ENCODE data around the gene ZNF579. TPM values are rescaled to one million over a fixed set of nuclear protein-coding genes. Genes with fewer than 3 reads are reported as not detected.
A peak's percentile ranks its signal among the peaks of the same experiment; 100 is the strongest.

Gene ZNF579
- total and polyA plus RNA-seq, 4 donors: 2.1 to 25.3 (median 17.4) TPM

DNA sequence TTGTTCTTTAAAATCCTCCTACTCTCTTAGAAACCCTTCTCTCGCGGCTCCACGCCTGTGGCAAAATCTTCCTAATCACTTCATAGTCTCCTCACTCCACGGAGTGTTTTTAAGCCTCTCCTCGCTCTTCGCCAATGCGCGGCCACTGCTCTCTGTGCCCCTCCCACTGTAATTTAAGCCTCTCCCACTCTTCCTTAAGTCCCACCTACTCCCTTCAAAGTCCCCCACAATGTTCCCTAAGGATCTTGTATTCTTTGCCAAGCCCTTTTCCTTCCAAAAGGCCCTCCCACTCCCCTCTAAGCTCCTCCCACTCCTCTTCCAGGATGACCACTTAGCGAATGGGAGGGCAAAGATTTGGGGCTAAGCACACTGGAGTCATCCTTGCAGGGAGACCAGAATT, 17.4 kb upstream of the ZNF579 start:
- 87% methylated on average over 8 of the region's 9 CpGs for WGBS (ENCODE audit: insufficient coverage)
- H3K27ac ChIP-seq (ENCODE audit: low read depth, low read length): no peak overlapping the region
- H3K4me1 ChIP-seq (ENCODE audit: control insufficient read depth, insufficient read depth, low read length): peaks cover 10% of the 10 kb centered on the region
- no peaks in the 10 kb centered on the region for H3K27me3 ChIP-seq (ENCODE audit: control insufficient read depth, insufficient read depth, low read length)
- H3K36me3 ChIP-seq (ENCODE audit: control insufficient read depth, insufficient read depth, low read length): peaks cover 53% of the 10 kb centered on the region
- no peak for DNase-seq (ENCODE audit: low read depth in 4 of 6, low spot score in 6 of 6)
- no peak overlapping the region for H3K4me3 ChIP-seq (ENCODE audit: low read depth, low read length)
- H3K9me3 ChIP-seq (ENCODE audit: control insufficient read depth, insufficient read depth, low read length): no peaks in the 10 kb centered on the region

DNA sequence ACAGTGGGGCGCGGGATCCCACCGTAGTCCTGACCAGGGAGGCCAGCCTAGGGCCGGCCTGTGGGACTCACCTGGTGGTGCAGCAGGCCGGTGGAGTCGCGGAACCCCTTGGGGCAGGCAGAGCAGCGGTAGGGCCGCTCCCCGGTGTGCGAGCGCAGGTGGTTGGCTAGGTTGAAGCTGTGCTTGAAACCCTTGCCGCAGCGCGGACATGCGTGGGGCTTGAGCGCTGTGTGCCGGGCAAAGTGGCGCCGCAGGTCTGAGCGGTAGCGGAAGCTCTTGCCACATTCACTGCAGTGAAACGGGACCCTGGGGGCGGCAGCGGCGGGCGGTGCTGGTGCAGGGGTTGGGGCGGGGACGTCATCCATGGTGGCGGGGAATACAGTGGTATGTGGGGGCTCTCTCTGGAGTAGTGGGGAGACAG, 16.9 kb upstream of the ZNF579 start:
- Histone ChIP-seq H3K4me3 (ENCODE audit: low read depth, low read length) (no peak overlapping the region), H3K36me3 (ENCODE audit: control insufficient read depth, insufficient read depth, low read length) (peaks cover 52% of the 10 kb centered on the region), H3K4me1 (ENCODE audit: control insufficient read depth, insufficient read depth, low read length) (peaks cover 10% of the 10 kb centered on the region), H3K9me3 (ENCODE audit: control insufficient read depth, insufficient read depth, low read length) (no peaks in the 10 kb centered on the region), H3K27me3 (ENCODE audit: control insufficient read depth, insufficient read depth, low read length) (no peaks in the 10 kb centered on the region), H3K27ac (ENCODE audit: low read depth, low read length) (no peak overlapping the region)
- WGBS (ENCODE audit: insufficient coverage): 97% methylated on average over 21 of the region's 30 CpGs
- no peak for DNase-seq (ENCODE audit: low read depth in 4 of 6, low spot score in 6 of 6)

DNA sequence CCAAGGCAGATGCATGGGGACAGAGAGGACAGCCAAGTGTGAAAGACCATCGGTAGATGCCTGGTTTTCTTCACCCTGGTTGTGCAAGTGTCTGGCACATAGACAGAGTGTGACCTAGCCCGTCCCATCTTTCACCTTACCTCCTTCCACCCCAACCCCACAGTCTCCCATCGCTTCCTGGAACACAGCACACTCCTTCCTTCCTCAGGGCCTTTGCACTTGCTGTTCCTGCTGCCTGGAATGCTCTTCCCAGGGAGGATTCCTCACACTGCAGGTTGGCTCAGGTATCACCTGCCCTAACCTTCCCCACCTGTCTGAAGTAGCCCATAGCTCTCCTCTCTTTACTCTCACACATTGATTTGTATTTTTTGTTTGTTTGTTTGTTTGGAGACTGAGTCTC, 15.7 kb upstream of the ZNF579 start:
- peaks cover 57% of the 10 kb centered on the region for H3K36me3 ChIP-seq (ENCODE audit: control insufficient read depth, insufficient read depth, low read length)

DNA sequence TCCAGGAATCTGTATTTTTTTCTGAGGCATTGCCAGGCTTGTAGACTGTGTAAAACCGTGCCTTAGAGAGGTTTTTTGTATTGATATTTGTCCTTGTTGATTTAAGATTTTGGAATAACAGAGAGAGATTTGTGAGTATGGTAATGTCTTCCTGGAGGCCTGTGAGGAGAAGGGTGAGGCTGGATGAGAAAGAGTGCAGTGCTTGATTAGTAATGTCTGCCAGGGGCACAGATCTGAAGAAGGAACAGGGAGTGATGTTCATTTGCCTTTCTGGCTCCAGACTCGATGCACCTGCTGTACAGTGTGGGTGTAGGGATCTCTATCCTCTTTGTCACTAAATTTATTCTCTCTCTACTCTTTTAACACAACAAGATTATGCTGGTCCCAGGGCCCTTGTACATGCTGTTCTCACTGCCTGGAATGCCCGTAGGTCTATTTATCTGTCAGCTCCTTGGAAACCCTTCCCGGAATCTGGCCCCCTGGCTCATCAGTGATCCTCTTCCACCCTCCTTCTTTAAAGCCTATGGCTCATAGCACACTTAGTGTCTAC, 14.4 kb upstream of the ZNF579 start:
- no peak overlapping the region for H3K4me3 ChIP-seq (ENCODE audit: low read depth, low read length)
- no peak overlapping the region for H3K27ac ChIP-seq (ENCODE audit: low read depth, low read length)
- whole genome bisulfite sequencing (ENCODE audit: insufficient coverage): 85% methylated on average over 3 of the region's 4 CpGs
- no peaks in the 10 kb centered on the region for H3K9me3 ChIP-seq (ENCODE audit: control insufficient read depth, insufficient read depth, low read length)
- peaks cover 3% of the 10 kb centered on the region for H3K4me1 ChIP-seq (ENCODE audit: control insufficient read depth, insufficient read depth, low read length)
- no peaks in the 10 kb centered on the region for H3K27me3 ChIP-seq (ENCODE audit: control insufficient read depth, insufficient read depth, low read length)
- no peak for DNase-seq (ENCODE audit: low read depth in 4 of 6, low spot score in 6 of 6)
- peaks cover 59% of the 10 kb centered on the region for H3K36me3 ChIP-seq (ENCODE audit: control insufficient read depth, insufficient read depth, low read length)

More for the DNA sequence above, 15.7 kb upstream of the ZNF579 start:
- Histone ChIP-seq H3K9me3 (ENCODE audit: control insufficient read depth, insufficient read depth, low read length) (no peaks in the 10 kb centered on the region), H3K27ac (ENCODE audit: low read depth, low read length) (no peak overlapping the region), H3K4me3 (ENCODE audit: low read depth, low read length) (no peak overlapping the region), H3K4me1 (ENCODE audit: control insufficient read depth, insufficient read depth, low read length) (peaks cover 10% of the 10 kb centered on the region), H3K27me3 (ENCODE audit: control insufficient read depth, insufficient read depth, low read length) (no peaks in the 10 kb centered on the region)
- no peak for DNase-seq (ENCODE audit: low read depth in 4 of 6, low spot score in 6 of 6)
- WGBS (ENCODE audit: insufficient coverage): 100% methylated on average over 3 of the region's 3 CpGs

DNA sequence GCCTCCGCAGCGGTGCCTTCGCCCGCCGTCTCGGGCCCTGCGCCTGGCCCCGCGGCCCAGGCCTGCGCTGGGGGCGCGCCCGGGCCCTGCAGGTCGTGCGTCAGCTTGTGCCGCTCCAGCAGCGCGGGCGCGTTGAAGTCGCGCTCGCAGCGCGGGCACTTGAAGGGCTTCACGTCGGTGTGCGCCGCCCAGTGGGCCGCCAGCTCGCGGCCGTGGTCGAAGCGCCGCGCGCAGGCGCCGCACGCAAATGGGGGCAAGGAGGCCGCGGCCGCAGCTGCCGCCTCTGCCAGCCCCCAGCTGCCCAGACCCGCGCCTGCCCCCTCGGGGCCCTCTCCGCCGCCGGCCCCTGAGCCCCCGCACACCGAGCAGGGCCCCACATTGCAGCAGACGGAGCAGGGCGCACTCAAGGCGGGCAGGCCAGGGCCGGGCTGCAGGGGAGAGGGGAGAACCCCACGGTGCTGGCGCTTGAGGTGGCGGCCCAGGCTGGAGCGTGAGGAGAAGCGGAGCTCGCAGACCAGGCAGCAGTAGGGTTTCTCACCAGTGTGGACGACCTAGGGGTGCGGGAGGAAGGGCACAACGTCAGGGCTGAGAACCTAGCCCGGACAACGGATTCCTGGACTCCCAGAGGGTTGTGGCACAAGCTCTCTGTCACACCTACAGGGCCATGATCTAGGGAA, 12.6 kb upstream of the ZNF579 start:
- H3K9me3 ChIP-seq (ENCODE audit: control insufficient read depth, insufficient read depth, low read length): no peaks in the 10 kb centered on the region
- H3K4me3 ChIP-seq (ENCODE audit: low read depth, low read length): no peak overlapping the region
- H3K36me3 ChIP-seq (ENCODE audit: control insufficient read depth, insufficient read depth, low read length): peaks cover 59% of the 10 kb centered on the region
- no peaks in the 10 kb centered on the region for H3K4me1 ChIP-seq (ENCODE audit: control insufficient read depth, insufficient read depth, low read length)
- H3K27ac ChIP-seq (ENCODE audit: low read depth, low read length): no peak overlapping the region
- no peak for DNase-seq (ENCODE audit: low read depth in 4 of 6, low spot score in 6 of 6)
- WGBS (ENCODE audit: insufficient coverage): 67% methylated on average over 68 of the region's 68 CpGs
- H3K27me3 ChIP-seq (ENCODE audit: control insufficient read depth, insufficient read depth, low read length): no peaks in the 10 kb centered on the region

DNA sequence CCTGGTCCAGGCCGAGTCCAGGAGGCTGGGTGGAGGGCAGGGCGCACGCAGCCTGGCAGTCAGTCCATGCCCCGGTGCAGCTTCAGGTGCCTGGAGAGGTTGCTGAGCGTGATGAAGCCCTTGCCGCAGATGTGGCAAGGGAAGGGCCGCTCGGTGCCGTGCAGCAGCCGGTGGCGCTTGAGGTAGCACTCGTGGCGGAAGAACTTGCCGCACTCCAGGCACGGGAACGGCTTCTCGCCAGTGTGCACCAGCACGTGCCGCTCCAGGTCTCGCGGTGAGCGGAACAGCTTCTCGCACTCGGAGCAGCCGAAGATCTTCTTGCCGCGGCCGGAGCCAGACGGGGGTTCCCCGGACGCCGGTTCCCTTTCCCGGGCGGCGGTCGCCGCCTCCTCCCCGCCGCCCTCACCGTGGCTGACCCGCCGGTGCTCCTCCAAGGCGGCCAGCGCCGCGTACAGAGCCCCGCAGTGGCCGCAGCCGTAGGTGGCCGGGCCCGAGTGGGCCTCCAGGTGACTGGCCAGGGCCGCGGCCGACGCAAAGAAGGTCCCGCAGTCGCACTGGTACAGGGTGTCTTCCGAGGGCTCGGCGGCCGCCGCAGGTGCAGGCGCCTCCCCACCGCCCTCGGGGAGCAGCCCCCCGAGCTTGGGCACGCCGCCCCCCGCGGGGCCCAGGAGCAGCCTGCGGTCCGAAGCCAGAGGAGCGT, 11.9 kb upstream of the ZNF579 start:
- Histone ChIP-seq H3K27me3 (ENCODE audit: control insufficient read depth, insufficient read depth, low read length) (no peaks in the 10 kb centered on the region), H3K9me3 (ENCODE audit: control insufficient read depth, insufficient read depth, low read length) (no peaks in the 10 kb centered on the region), H3K36me3 (ENCODE audit: control insufficient read depth, insufficient read depth, low read length) (peaks cover 53% of the 10 kb centered on the region), H3K4me1 (ENCODE audit: control insufficient read depth, insufficient read depth, low read length) (peaks cover 4% of the 10 kb centered on the region), H3K27ac (ENCODE audit: low read depth, low read length) (no peak overlapping the region), H3K4me3 (ENCODE audit: low read depth, low read length) (no peak overlapping the region)
- 80% methylated on average over 73 of the region's 73 CpGs for WGBS (ENCODE audit: insufficient coverage)
- DNase-seq (ENCODE audit: low read depth in 4 of 6, low spot score in 6 of 6): no peak

DNA sequence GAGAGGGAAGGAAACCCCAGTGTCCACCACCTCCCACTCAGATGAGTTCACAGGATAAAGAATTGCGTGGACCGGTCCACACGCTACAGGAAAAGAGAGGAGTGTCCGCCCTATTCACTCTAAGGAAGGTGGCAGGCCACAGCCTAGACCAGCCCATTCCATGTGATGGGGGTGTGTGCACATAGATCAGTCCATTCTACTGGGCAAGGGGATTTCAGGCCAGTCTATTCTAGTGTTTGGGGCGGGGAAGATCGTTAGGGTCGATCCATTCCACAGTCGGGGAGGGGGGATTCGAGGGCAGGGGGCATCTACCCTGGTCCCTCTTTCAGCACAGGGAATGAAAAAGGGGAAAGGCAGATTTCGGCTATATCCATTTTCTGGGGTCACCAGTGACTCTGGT, 10.9 kb upstream of the ZNF579 start:
- DNase-seq (ENCODE audit: low read depth in 4 of 6, low spot score in 6 of 6): peak in 1 of 6 donors; percentile 27
- Histone ChIP-seq H3K9me3 (ENCODE audit: control insufficient read depth, insufficient read depth, low read length) (no peaks in the 10 kb centered on the region), H3K27me3 (ENCODE audit: control insufficient read depth, insufficient read depth, low read length) (no peaks in the 10 kb centered on the region), H3K4me3 (ENCODE audit: low read depth, low read length) (no peak overlapping the region), H3K27ac (ENCODE audit: low read depth, low read length) (no peak overlapping the region), H3K4me1 (ENCODE audit: control insufficient read depth, insufficient read depth, low read length) (peaks cover 14% of the 10 kb centered on the region), H3K36me3 (ENCODE audit: control insufficient read depth, insufficient read depth, low read length) (peaks cover 47% of the 10 kb centered on the region)
- 64% methylated on average over 5 of the region's 10 CpGs for WGBS (ENCODE audit: insufficient coverage)

DNA sequence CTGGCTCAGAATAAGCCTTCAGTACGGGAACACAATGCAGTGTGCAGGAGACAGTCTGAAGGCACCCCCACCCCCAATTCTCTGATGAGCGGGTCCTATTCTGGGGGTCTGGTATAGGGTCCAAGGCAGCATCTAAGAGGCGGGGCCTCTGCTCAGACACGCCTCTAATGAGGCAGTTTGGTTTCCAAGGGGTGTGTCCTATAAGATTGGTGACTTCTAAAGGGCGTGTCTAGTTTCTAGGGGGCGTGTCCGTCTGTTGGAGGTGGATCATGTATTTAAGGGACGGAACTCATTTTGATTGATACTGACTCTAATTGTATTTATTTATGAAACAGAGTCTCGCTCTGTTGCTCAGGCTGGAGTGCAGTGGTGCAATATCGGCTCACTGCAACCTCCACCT, 10.0 kb upstream of the ZNF579 start:
- H3K9me3 ChIP-seq (ENCODE audit: control insufficient read depth, insufficient read depth, low read length): no peaks in the 10 kb centered on the region
- H3K36me3 ChIP-seq (ENCODE audit: control insufficient read depth, insufficient read depth, low read length): peaks cover 39% of the 10 kb centered on the region
- no peak overlapping the region for H3K4me3 ChIP-seq (ENCODE audit: low read depth, low read length)
- WGBS (ENCODE audit: insufficient coverage): 100% methylated on average over 1 of the region's 10 CpGs
- H3K4me1 ChIP-seq (ENCODE audit: control insufficient read depth, insufficient read depth, low read length): peaks cover 23% of the 10 kb centered on the region
- H3K27me3 ChIP-seq (ENCODE audit: control insufficient read depth, insufficient read depth, low read length): no peaks in the 10 kb centered on the region
- no peak overlapping the region for H3K27ac ChIP-seq (ENCODE audit: low read depth, low read length)
- no peak for DNase-seq (ENCODE audit: low read depth in 4 of 6, low spot score in 6 of 6)

DNA sequence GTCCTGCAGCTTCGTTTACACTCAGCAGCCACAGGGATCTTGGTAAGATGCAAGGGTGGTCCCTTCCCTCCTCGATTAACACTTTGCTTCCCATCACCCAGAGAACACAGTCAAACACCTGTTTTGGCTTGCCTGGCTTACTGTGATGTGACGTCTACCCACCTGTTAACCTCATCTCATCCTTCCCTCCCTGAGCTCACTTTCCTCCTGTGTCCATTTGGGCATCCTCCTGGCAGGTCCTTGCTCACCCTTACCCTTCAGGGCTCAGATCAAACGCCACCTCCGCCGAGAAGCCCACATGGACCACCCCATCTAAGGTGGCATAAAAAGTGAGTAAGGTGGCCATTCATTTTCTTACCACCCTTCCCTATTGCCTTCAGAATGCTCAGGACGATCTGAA, 9.5 kb upstream of the ZNF579 start:
- peaks cover 34% of the 10 kb centered on the region for H3K36me3 ChIP-seq (ENCODE audit: control insufficient read depth, insufficient read depth, low read length)
- no peak for DNase-seq (ENCODE audit: low read depth in 4 of 6, low spot score in 6 of 6)
- no peaks in the 10 kb centered on the region for H3K27me3 ChIP-seq (ENCODE audit: control insufficient read depth, insufficient read depth, low read length)
- no peak overlapping the region for H3K27ac ChIP-seq (ENCODE audit: low read depth, low read length)
- WGBS (ENCODE audit: insufficient coverage): 55% methylated on average over 7 of the region's 7 CpGs
- no peaks in the 10 kb centered on the region for H3K9me3 ChIP-seq (ENCODE audit: control insufficient read depth, insufficient read depth, low read length)
- H3K4me3 ChIP-seq (ENCODE audit: low read depth, low read length): no peak overlapping the region
- H3K4me1 ChIP-seq (ENCODE audit: control insufficient read depth, insufficient read depth, low read length): peaks cover 27% of the 10 kb centered on the region

DNA sequence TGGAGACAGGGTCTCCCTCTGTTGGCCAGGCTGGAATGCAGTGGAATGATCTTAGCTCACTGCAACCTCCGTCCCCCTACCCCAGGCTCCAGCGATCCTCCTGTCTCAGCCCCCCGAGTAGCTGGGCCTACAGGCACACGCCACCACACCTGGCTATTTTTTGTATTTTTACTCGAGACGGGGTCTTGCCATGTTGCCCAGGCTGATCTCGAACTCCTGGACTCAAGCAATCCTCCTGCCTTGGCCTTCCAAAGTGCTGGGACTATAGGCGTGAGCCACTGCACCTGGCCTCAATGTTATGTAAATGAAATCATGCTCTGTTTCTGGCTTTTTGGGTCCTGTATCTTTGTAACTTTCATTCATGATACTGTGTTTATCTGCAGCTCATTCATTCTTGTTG, 8.1 kb upstream of the ZNF579 start:
- Histone ChIP-seq H3K9me3 (ENCODE audit: control insufficient read depth, insufficient read depth, low read length) (no peaks in the 10 kb centered on the region), H3K27ac (ENCODE audit: low read depth, low read length) (no peak overlapping the region), H3K36me3 (ENCODE audit: control insufficient read depth, insufficient read depth, low read length) (peaks cover 23% of the 10 kb centered on the region), H3K27me3 (ENCODE audit: control insufficient read depth, insufficient read depth, low read length) (no peaks in the 10 kb centered on the region), H3K4me3 (ENCODE audit: low read depth, low read length) (no peak overlapping the region), H3K4me1 (ENCODE audit: control insufficient read depth, insufficient read depth, low read length) (peaks cover 27% of the 10 kb centered on the region)
- 95% methylated on average over 8 of the region's 8 CpGs for WGBS (ENCODE audit: insufficient coverage)
- no peak for DNase-seq (ENCODE audit: low read depth in 4 of 6, low spot score in 6 of 6)

Data from spinal cord (tissue), 10 donors.